OCI-LY7 (cell line): ENCODE measurements around the gene ADAMTS16.

Experiments used
- CTCF ChIP-seq: fragments of 200-600 bp; sonication (generic); conservative IDR thresholded peaks from 2 replicates; pipeline ENCODE4 v1.5.1; 2014; ENCODE audit warnings: mild to moderate bottlenecking, antibody characterized with exemption, low read length, moderate library complexity, mixed read lengths
- EZH2phosphoT487 ChIP-seq: fragments of 200-600 bp; sonication (generic); IDR thresholded peaks from 2 replicates; pipeline ENCODE4 v1.6.1; 2018; ENCODE audit warnings: low read depth, borderline replicate concordance, mild to moderate bottlenecking, mixed run types, antibody characterized with exemption, low read length, moderate library complexity, mixed read lengths

DNA sequence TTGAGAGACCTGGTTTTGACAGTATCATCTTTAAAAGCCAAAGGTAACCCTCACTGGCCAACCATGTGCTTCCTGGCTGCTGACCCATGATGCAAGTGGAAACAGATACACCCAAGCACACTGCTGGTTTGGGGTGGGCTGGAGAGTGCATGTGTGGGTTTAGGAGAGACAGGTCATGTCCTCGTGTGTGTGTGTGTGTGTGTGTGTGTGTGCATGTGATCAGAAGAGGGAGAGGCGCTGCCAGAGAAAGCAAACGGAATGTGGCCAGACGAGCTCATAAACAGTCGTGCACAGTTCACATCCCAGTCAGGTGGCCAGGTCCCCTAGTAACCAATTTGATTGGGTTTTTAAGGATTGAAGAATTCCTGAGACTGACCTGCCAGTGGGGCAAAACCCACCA, 169.5 kb downstream of the ADAMTS16 start:
- TF ChIP-seq CTCF (no peak), EZH2phosphoT487 (no peak)
